Keratinocyte (primary cell): ENCODE measurements around the gene LPIN3. TPM values are rescaled to one million over a fixed set of nuclear protein-coding genes. Genes with fewer than 3 reads are reported as not detected.
A peak's percentile ranks its signal among the peaks of the same experiment; 100 is the strongest.

Experiments
- DNase-seq: peaks from one replicate; pipeline ENCODE4 v3.0.0-alpha.2; 2011; ENCODE audit warnings: low read depth, missing footprints, low spot score
- FAIRE-seq: peaks from 2 replicates; lab custom pipeline; 2011; peaks lifted over from hg19 to GRCh38; lab: Jason Lieb, UNC
- H2AFZ ChIP-seq: 2 replicates; pipeline ENCODE4 v1.6.0; 2012; ENCODE audit warnings: low read length, control low read depth, inconsistent platforms; ENCODE audit not compliant: control insufficient read depth
- H3K27ac ChIP-seq: 2 replicates; pipeline ENCODE4 v1.5.1; 2011; ENCODE audit warnings: low read length; ENCODE audit not compliant: control insufficient read depth, insufficient read depth
- H3K27me3 ChIP-seq: 3 replicates; pipeline ENCODE4 v1.6.0; 2011; ENCODE audit warnings: low read length; ENCODE audit not compliant: control insufficient read depth, insufficient read depth; ENCODE audit errors: extremely low read depth
- H3K36me3 ChIP-seq, 2 experiments: 2 replicates in 1 of 2; 3 replicates in 1 of 2; pipeline ENCODE4 v1.5.1; 2011; ENCODE audit warnings: low read length in 2 of 2, mild to moderate bottlenecking in 1 of 2; ENCODE audit not compliant: control insufficient read depth in 2 of 2, insufficient read depth in 2 of 2; ENCODE audit errors: extremely low read depth in 1 of 2
- H3K4me1 ChIP-seq: 3 replicates; pipeline ENCODE4 v1.5.1; 2011; ENCODE audit warnings: low read length; ENCODE audit not compliant: control insufficient read depth, insufficient read depth; ENCODE audit errors: extremely low read depth
- H3K4me2 ChIP-seq: 3 replicates; pipeline ENCODE4 v1.6.0; 2011; ENCODE audit warnings: low read depth, low read length; ENCODE audit not compliant: control insufficient read depth, insufficient read depth; ENCODE audit errors: extremely low read depth
- H3K4me3 ChIP-seq, 3 experiments: fragments of 200-600 bp in 1 of 3; sonication (generic) in 1 of 3; 2 replicates in 2 of 3; 3 replicates in 1 of 3; pipeline ENCODE4 v1.5.1; 2011 to 2016; ENCODE audit warnings: low read length in 3 of 3, mild to moderate bottlenecking in 3 of 3, control low read depth in 2 of 3, inconsistent platforms in 1 of 3, low read depth in 1 of 3, mixed read lengths in 1 of 3, mixed run types in 1 of 3, moderate library complexity in 1 of 3; ENCODE audit not compliant: control insufficient read depth in 2 of 3, insufficient read depth in 2 of 3; ENCODE audit errors: extremely low read depth in 1 of 3
- H3K79me2 ChIP-seq: 2 replicates; pipeline ENCODE4 v1.6.0; 2012; ENCODE audit warnings: low read length; ENCODE audit not compliant: control insufficient read depth, insufficient read depth
- H3K9ac ChIP-seq: 3 replicates; pipeline ENCODE4 v1.6.0; 2011; ENCODE audit warnings: low read length; ENCODE audit not compliant: control insufficient read depth, insufficient read depth; ENCODE audit errors: extremely low read depth
- H3K9me1 ChIP-seq: 3 replicates; pipeline ENCODE4 v1.6.0; 2011; ENCODE audit warnings: low read length; ENCODE audit not compliant: control insufficient read depth, insufficient read depth; ENCODE audit errors: extremely low read depth
- H3K9me3 ChIP-seq: 2 replicates; pipeline ENCODE4 v1.5.1; 2012; ENCODE audit warnings: low read depth, low read length; ENCODE audit not compliant: control insufficient read depth
- H4K20me1 ChIP-seq: 3 replicates; pipeline ENCODE4 v1.6.0; 2011; ENCODE audit warnings: low read length; ENCODE audit not compliant: control insufficient read depth, insufficient read depth; ENCODE audit errors: extremely low read depth
- CTCF ChIP-seq, 3 experiments: IDR thresholded peaks in 1 of 3; conservative IDR thresholded peaks in 1 of 3; optimal IDR thresholded peaks in 1 of 3; 2 replicates in 2 of 3; 3 replicates in 1 of 3; pipeline versions ENCODE3 to v1.5.1; 2011; ENCODE audit warnings: low read length in 3 of 3, mild to moderate bottlenecking in 3 of 3, moderate library complexity in 2 of 3, control low read depth in 1 of 3, inconsistent platforms in 1 of 3; ENCODE audit not compliant: insufficient read depth in 2 of 3; ENCODE audit errors: extremely low read depth in 1 of 3
- EZH2 ChIP-seq: IDR thresholded peaks from one replicate; pipeline ENCODE4 v1.6.1; 2012; ENCODE audit warnings: inconsistent platforms, mild to moderate bottlenecking, low read length, moderate library complexity
- dilution Hi-C: fragments of 300-500 bp; cut with MboI; formaldehyde crosslinking; loops from one replicate; pipeline ENCODE4 v1.7.0; 2020; ENCODE audit warnings: low sequenced_read_pairs; ENCODE audit not compliant: extremely low pct_ligation_motif_present
- polyA plus RNA-seq, 5 experiments: library from polyadenylated mRNA; depleted of rRNA in 3 of 5; stranded (reverse) in 3 of 5; stranded (forward) in 1 of 5; unstranded in 1 of 5; fragments of >200 nt; gene quantifications; 1 replicate in 1 of 5; 2 replicates in 3 of 5; 3 replicates in 1 of 5; pipeline versions ENCODE4 v1.2.1 to v1.2.3, GENCODE V29; 2011 to 2012; ENCODE audit warnings: missing spikeins in 2 of 5, low read depth in 1 of 5, low replicate concordance in 1 of 5

Gene LPIN3
- polyA plus RNA-seq, 1 donor (not counting 4 experiments of a cell fraction or from before 2014, with no cell fraction given) = 15.6 TPM

- Histone ChIP-seq H3K4me2 (peak overlapping the region; percentile 48), H3K9ac (no peak overlapping the region), H3K4me3 (no peak overlapping the region), H3K9me1 (no peaks in the 10 kb centered on the region), H3K4me1 (no peaks in the 10 kb centered on the region), H3K79me2 (no peaks in the 10 kb centered on the region), H2AFZ (no peak overlapping the region), H3K9me3 (no peaks in the 10 kb centered on the region), H4K20me1 (no peaks in the 10 kb centered on the region), H3K27ac (no peak overlapping the region), H3K27me3 (peaks cover 41% of the 10 kb centered on the region), H3K36me3 (no peaks in the 10 kb centered on the region)
- DNase-seq = no peak
- dilution Hi-C loops = no loop called here
- peak; percentile 97 for TF ChIP-seq EZH2
- TF ChIP-seq CTCF (optimal IDR thresholded peaks at IDR 0.05 in 1 of 3, IDR thresholded peaks at IDR 0.05 in 1 of 3, conservative IDR thresholded peaks at IDR 0.05 in 1 of 3; ENCODE audit: extremely low read depth in 1 of 3, insufficient read depth in 2 of 3, low read length in 3 of 3) = no peak
- FAIRE-seq = no peak
Observed at GRCh38 chr20:41365777-41366545, 25.3 kb downstream of the LPIN3 start.

- FAIRE-seq = no peak
Observed at GRCh38 chr20:41366546-41367392, 26.1 kb downstream of the LPIN3 start, which contains the start of gene EMILIN3. Gene EMILIN3, minus strand, starts transcription at chr20:41366818. Its CDS starts 184 bp downstream, at chr20:41366634.

More at GRCh38 chr20:41366546-41367392, 26.1 kb downstream of the LPIN3 start, which contains the start of gene EMILIN3:
- Histone ChIP-seq H3K27ac (no peak within 1 kb of the TSS), H3K36me3 (no peaks in the 10 kb centered on the region), H3K4me3 (no peak within 1 kb of the TSS), H3K79me2 (no peaks in the 10 kb centered on the region), H3K9me1 (no peaks in the 10 kb centered on the region), H2AFZ (no peak within 1 kb of the TSS), H3K4me1 (no peaks in the 10 kb centered on the region), H3K9me3 (no peaks in the 10 kb centered on the region), H3K4me2 (peak within 1 kb of the TSS; percentile 48), H4K20me1 (no peaks in the 10 kb centered on the region), H3K27me3 (peaks cover 41% of the 10 kb centered on the region), H3K9ac (no peak within 1 kb of the TSS)
- dilution Hi-C loops = no loop called here
- no peak for DNase-seq
- TF ChIP-seq CTCF (optimal IDR thresholded peaks at IDR 0.05 in 1 of 3, IDR thresholded peaks at IDR 0.05 in 1 of 3, conservative IDR thresholded peaks at IDR 0.05 in 1 of 3; ENCODE audit: extremely low read depth in 1 of 3, insufficient read depth in 2 of 3, low read length in 3 of 3) = no peak
- peak; percentile 90 for TF ChIP-seq EZH2
